HAP-1 (cell line): ENCODE data around the gene NELL1.
A peak's percentile ranks its signal among the peaks of the same experiment; 100 is the strongest.

Source experiments
- DNase-seq, 2 experiments: peaks; one replicate each; pipeline ENCODE4 v3.0.0-alpha.2; 2016 to 2020; ENCODE audit warnings: low spot score in 2 of 2
- H3K27me3 ChIP-seq: fragments of 250-450 bp; sonication (Bioruptor Pico); 2 replicates; pipeline ENCODE4 v1.5.1; 2020; ENCODE audit warnings: low read depth, mild to moderate bottlenecking, moderate library complexity
- H3K36me3 ChIP-seq: fragments of 250-450 bp; sonication (Bioruptor Pico); replicated peaks from 2 replicates; pipeline ENCODE4 v1.5.1; 2020; ENCODE audit warnings: mild to moderate bottlenecking
- H3K4me1 ChIP-seq: fragments of 250-450 bp; sonication (Bioruptor Pico); 2 replicates; pipeline ENCODE4 v1.5.1; 2020; ENCODE audit warnings: mild to moderate bottlenecking
- H3K4me3 ChIP-seq: fragments of 250-450 bp; sonication (Bioruptor Pico); 2 replicates; pipeline ENCODE4 v1.5.1; 2020; ENCODE audit warnings: mild to moderate bottlenecking, moderate library complexity
- H3K9me3 ChIP-seq: fragments of 250-450 bp; sonication (Bioruptor Pico); 2 replicates; pipeline ENCODE4 v1.5.1; 2020; ENCODE audit warnings: mild to moderate bottlenecking, moderate library complexity
- in situ Hi-C: fragments of 300-500 bp; cut with MboI; formaldehyde crosslinking; loops from 3 replicates; pipeline ENCODE4 v1.14.3; 2020; ENCODE audit warnings: low sequenced_read_pairs, inconsistent platforms, mixed read lengths

The NELL1 gene

GRCh38 chr11:20991471-20991870, 322.1 kb downstream of the NELL1 start:
- no peaks in the 10 kb centered on the region for H3K4me1 ChIP-seq
- in situ Hi-C loops: no loop called here
- no peaks in the 10 kb centered on the region for H3K9me3 ChIP-seq
- H3K36me3 ChIP-seq: no peaks in the 10 kb centered on the region
- no peak overlapping the region for H3K4me3 ChIP-seq
- H3K27me3 ChIP-seq: no peaks in the 10 kb centered on the region
- peak in 1 of 2 experiments; percentile 10 for DNase-seq

- in situ Hi-C loops: no loop called here
- Histone ChIP-seq H3K27me3 (no peaks in the 10 kb centered on the region), H3K9me3 (no peaks in the 10 kb centered on the region), H3K4me1 (no peaks in the 10 kb centered on the region), H3K36me3 (no peaks in the 10 kb centered on the region), H3K4me3 (no peak overlapping the region)
- peak in 1 of 2 experiments; percentile 10 for DNase-seq
These were observed 337.9 kb downstream of the NELL1 start for GRCh38 chr11:21007297-21007696.

GRCh38 chr11:21018248-21018647, 348.9 kb downstream of the NELL1 start:
- Histone ChIP-seq H3K4me3 (no peak overlapping the region), H3K9me3 (no peaks in the 10 kb centered on the region), H3K36me3 (no peaks in the 10 kb centered on the region), H3K27me3 (no peaks in the 10 kb centered on the region), H3K4me1 (peaks cover 5% of the 10 kb centered on the region; the same call in 1 of the 2 replicates)
- no peak for DNase-seq
- in situ Hi-C loops: no loop called here

GRCh38 chr11:21026685-21027084, 357.3 kb downstream of the NELL1 start:
- in situ Hi-C loops: no loop called here
- Histone ChIP-seq H3K27me3 (no peaks in the 10 kb centered on the region), H3K4me1 (peaks cover 55% of the 10 kb centered on the region), H3K4me3 (no peak overlapping the region), H3K9me3 (no peaks in the 10 kb centered on the region), H3K36me3 (no peaks in the 10 kb centered on the region)
- peak; percentile 62 to 79 for DNase-seq

GRCh38 chr11:21037850-21038249, 368.5 kb downstream of the NELL1 start:
- Histone ChIP-seq H3K27me3 (no peaks in the 10 kb centered on the region), H3K4me3 (no peak overlapping the region), H3K4me1 (no peaks in the 10 kb centered on the region), H3K36me3 (no peaks in the 10 kb centered on the region), H3K9me3 (no peaks in the 10 kb centered on the region)
- no peak for DNase-seq
- in situ Hi-C loops: no loop called here

DNA sequence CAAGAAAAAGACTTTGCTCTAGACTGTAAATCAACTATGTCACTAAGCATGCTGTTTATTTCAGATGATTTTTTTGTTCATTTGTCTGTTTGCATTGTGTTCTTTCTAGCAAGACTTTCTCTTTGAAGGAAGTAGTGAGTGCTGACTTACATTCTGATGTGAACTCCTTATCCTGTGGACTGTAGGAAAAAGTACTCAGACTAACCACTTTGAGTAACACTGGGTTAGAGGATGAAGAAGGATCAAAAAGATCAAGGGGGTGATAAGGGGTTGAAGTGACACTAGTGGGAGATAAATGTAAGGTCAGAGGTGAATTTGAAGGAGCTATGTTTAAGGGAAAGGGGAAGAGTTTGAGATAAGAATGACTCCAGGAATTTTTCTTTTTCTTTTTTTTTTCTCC, 369.4 kb downstream of the NELL1 start:
- no peak for DNase-seq
- no peak overlapping the region for H3K4me3 ChIP-seq
- no peaks in the 10 kb centered on the region for H3K27me3 ChIP-seq
- in situ Hi-C loops: no loop called here
- no peaks in the 10 kb centered on the region for H3K9me3 ChIP-seq
- no peaks in the 10 kb centered on the region for H3K36me3 ChIP-seq
- no peaks in the 10 kb centered on the region for H3K4me1 ChIP-seq

DNA sequence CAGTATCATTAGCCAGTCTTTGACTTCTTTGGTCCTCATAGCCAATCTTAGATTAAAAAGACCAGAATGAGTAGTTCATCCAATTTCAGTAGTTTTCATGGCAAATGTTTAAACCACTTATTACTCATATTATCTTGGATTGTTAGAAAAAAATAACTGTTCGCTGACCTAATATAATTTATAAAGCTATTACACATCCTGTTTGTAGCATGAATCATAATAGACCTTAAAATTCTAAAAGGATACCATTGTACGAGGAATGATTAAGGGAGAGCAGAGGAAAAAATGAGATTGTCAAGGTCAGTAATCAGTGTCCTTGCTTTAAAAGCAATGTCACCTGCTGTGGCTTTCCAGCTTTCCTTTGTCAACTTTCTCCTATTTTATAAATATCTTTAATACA, 371.2 kb downstream of the NELL1 start:
- in situ Hi-C loops: no loop called here
- DNase-seq: no peak
- H3K27me3 ChIP-seq: no peaks in the 10 kb centered on the region

DNA sequence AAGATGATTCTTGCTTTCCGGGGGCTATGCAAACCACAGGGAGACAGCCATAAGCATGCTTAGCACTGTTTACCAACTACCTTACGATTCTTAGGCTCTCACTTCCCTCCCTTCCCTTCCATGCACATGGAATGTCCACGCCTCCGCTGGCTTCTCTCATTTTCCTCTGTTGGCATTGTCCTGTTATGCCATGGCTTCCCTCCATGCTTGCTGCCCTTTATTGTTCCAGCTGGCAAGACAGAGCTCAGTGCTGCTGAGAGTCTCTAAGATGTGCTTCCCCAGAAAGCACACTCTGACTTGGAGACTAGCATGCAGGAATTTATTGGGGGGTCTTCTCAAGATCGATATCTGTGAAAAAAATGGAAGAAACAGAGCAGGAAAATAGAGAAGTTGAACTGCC, 379.2 kb downstream of the NELL1 start:
- DNase-seq: no peak
- Histone ChIP-seq H3K9me3 (no peaks in the 10 kb centered on the region), H3K4me1 (0 out of 2 replicates have a peak, but pooled peaks cover 5% of the 10 kb centered on the region), H3K4me3 (no peak overlapping the region), H3K36me3 (no peaks in the 10 kb centered on the region), H3K27me3 (no peaks in the 10 kb centered on the region)
- in situ Hi-C loops: no loop called here

More for the DNA sequence above, 371.2 kb downstream of the NELL1 start:
- Histone ChIP-seq H3K9me3 (no peaks in the 10 kb centered on the region), H3K36me3 (no peaks in the 10 kb centered on the region), H3K4me1 (0 out of 2 replicates have a peak, but pooled peaks cover 5% of the 10 kb centered on the region), H3K4me3 (no peak overlapping the region)

GRCh38 chr11:21053466-21053865, 384.1 kb downstream of the NELL1 start:
- in situ Hi-C loops: no loop called here
- no peak for DNase-seq
- Histone ChIP-seq H3K27me3 (no peaks in the 10 kb centered on the region), H3K36me3 (no peaks in the 10 kb centered on the region), H3K9me3 (no peaks in the 10 kb centered on the region), H3K4me1 (no peaks in the 10 kb centered on the region), H3K4me3 (no peak overlapping the region)

- DNase-seq: no peak
- Histone ChIP-seq H3K4me3 (no peak overlapping the region), H3K9me3 (no peaks in the 10 kb centered on the region), H3K36me3 (no peaks in the 10 kb centered on the region), H3K4me1 (no peaks in the 10 kb centered on the region), H3K27me3 (no peaks in the 10 kb centered on the region)
- in situ Hi-C loops: no loop called here
These were observed 387.3 kb downstream of the NELL1 start for GRCh38 chr11:21056644-21057043.

DNA sequence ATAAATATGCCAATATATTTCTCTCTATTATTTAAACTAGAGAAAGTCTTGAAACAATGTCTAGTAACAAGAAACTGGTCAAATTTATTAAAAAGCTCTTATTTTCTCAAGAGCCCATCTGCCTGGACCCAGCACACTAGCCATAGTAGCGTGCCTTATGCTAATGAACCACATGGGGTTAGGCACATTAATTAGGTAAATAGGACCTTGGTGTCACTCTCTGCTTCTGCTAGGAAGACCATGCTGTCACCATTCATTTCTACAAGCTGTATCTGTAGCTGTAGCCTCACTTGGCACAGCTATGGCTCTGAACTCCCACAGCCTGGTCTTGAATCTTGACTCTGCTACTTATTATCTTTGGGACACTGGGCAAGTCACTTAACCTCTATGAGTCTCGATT, 390.5 kb downstream of the NELL1 start:
- in situ Hi-C loops: no loop called here
- Histone ChIP-seq H3K27me3 (no peaks in the 10 kb centered on the region), H3K36me3 (no peaks in the 10 kb centered on the region), H3K4me1 (no peaks in the 10 kb centered on the region), H3K4me3 (no peak overlapping the region), H3K9me3 (no peaks in the 10 kb centered on the region)
- DNase-seq: no peak

DNA sequence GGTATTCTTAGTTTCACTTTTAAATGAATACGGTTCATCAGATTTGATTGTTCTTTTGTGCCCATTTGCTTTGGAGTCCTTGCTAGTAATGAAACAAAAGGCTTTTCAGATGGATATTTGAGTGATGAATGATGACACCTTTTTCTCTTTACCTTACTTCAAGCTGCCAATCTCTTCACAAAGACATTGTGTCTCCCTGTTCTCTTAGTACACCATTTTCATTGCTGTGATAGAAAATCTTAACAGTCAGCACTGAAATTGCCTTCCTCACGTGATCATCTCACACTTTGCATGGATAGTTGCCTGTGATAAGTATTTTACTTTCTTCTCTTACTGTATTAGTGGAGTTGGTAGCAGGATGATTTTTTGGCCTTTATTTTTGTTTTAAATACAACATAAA, 396.6 kb downstream of the NELL1 start:
- in situ Hi-C loops: no loop called here

GRCh38 chr11:21068886-21069285, 399.5 kb downstream of the NELL1 start:
- Histone ChIP-seq H3K9me3 (no peaks in the 10 kb centered on the region), H3K4me1 (peaks cover 9% of the 10 kb centered on the region), H3K4me3 (no peak overlapping the region), H3K36me3 (no peaks in the 10 kb centered on the region), H3K27me3 (no peaks in the 10 kb centered on the region)
- DNase-seq: no peak
- in situ Hi-C loops: no loop called here

More for the DNA sequence above, 396.6 kb downstream of the NELL1 start:
- H3K27me3 ChIP-seq: no peaks in the 10 kb centered on the region
- H3K4me1 ChIP-seq: peaks cover 9% of the 10 kb centered on the region
- DNase-seq: peak in 1 of 2 experiments; percentile 84
- no peak overlapping the region for H3K4me3 ChIP-seq
- H3K9me3 ChIP-seq: no peaks in the 10 kb centered on the region
- no peaks in the 10 kb centered on the region for H3K36me3 ChIP-seq

DNA sequence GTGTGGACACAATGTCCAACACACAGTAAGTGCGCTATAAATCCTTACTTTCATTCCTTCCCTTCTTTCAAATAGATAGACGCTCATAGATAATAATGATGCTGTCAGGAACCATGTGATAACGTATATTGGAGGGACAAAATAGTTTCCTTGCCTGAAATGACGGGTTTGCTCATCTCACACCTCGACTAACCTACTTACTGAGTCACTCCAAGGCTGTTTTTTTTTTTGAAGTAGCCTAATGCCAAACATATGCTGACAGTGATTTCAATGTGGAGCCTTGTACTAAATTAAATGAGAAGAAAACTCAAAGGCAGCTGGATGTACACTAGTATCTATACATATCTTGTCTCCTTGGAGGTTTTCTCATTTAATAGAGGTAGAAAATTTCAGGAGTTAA, 400.5 kb downstream of the NELL1 start:
- in situ Hi-C loops: no loop called here

GRCh38 chr11:21072558-21072957, 403.2 kb downstream of the NELL1 start:
- Histone ChIP-seq H3K36me3 (no peaks in the 10 kb centered on the region), H3K4me3 (no peak overlapping the region), H3K4me1 (no peaks in the 10 kb centered on the region), H3K27me3 (no peaks in the 10 kb centered on the region), H3K9me3 (no peaks in the 10 kb centered on the region)
- DNase-seq: no peak
- in situ Hi-C loops: no loop called here

More for the DNA sequence above, 400.5 kb downstream of the NELL1 start:
- Histone ChIP-seq H3K4me1 (peaks cover 9% of the 10 kb centered on the region), H3K36me3 (no peaks in the 10 kb centered on the region), H3K9me3 (no peaks in the 10 kb centered on the region), H3K27me3 (no peaks in the 10 kb centered on the region), H3K4me3 (no peak overlapping the region)
- DNase-seq: no peak
